Fibroblast of the conjunctiva (primary cell): Measurements from ENCODE around the gene SHISA6.

Source experiments
- DNase-seq: peaks from one replicate; pipeline ENCODE4 v3.0.0-alpha.2; 2010; ENCODE audit warnings: low read depth

SHISA6 gene

DNA sequence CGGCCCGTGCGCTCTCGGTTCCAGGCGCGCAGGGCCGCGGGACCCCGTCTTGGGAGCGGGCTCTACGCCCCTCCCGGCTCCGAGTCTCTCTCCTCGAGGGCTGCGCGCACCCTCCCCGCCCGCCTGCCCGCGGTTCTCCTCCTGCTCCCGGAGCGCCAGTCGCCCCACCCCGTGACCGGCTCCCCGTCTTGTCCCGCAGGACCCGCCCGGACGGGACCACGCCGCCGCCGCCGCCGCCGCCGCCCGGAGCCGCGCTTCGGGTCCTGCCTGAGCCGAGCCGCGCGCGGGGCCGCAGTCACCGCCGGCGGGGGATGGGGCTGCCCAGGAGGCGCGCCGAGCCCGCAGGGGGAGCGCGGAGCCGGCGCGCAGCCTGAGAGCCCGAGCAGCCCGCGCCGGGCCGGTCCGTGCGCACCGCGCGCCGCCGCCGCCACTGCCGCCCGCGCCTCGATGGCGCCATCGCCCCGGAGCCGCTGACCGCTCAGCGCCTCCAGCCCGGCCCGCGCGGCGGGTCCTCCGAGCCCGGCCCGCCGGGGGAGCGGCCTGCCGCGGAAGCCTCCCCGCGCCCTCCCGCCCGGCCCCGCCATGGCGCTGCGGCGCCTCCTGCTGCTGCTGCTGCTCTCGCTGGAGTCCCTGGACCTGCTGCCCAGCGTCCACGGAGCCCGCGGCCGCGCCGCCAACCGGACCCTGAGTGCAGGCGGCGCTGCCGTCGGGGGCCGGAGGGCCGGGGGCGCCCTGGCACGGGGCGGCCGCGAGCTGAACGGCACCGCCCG lies at the start of gene SHISA6:
SHISA6 (plus strand) TSS at position 373 of the 770 bp plus-strand sequence.
- no peak for DNase-seq

DNA sequence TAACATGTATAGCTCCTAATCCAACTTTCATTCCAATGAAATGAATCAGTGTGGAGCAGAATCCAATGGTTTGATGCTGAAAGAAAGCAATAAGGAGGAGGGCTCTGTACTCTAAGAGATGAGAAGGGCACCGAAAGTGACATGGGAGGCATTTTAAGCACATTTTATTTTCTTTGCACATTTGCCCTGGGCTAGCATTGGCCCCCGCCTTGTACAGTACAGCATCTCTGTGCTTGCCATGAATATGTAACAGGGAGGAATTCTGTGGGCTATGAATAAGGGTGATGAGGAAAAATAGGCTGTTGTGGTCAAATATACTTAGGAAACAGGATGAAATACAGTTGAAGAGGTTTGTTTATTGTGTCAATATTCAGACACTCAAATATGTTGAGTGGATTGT lies 45.2 kb upstream of the SHISA6 start:
- DNase-seq: no peak

DNA sequence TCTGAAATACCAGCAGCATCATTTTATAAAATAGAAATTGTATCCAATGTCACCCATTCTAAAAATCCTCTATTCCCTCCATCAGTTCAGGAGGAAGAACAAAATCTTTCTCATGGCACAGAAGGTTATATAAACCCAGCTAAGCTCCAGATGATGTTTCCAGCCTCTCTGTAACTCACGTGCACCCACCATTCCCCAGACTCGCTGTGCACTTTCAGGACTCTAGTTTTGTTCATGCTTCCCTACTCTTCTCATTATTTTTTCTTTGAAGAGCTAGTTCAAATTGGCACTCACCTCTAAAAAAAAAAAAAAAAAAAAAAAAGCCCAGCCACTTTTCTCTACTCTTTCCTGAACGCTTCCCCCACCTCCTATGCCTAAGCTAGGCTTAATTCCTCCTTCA lies 36.0 kb upstream of the SHISA6 start:
- no peak for DNase-seq

DNA sequence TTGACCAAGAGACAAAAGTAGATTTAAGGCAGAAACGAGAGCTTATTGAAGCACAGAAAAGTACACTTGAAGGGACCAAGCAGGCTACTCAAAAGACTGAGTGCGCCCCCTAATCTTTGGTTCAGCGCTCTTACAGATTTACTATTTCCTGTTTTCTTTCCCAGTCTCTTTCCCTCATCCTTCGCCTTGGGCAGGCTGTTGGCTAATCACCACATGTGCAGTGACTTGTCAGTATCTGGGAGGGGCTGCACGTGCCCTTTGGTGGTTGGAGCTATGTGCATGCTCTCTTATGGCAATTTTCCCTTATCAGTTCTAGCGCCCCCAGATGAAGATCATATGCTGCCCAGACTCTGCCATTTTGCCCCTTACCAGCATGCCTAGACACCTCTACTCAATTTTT lies 35.4 kb upstream of the SHISA6 start:
- DNase-seq: no peak

DNA sequence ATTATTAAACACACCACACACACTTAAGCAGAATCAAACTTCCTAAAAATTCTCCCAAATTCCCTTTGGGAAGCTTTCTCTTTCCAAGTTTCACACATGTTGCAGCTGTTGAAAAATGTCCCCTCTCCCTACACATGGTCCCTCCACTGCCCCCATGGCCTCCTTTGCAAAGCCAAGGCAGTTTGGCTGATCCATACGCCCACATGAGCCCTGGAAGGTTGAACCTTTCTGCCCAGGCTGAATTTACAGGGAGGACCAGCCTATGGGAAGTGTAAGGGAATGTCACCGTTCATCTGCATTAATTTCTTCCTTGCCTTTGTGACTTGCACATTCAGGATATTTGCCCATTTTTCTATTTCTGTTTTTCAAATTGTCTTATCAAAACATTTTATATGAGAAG lies 31.1 kb upstream of the SHISA6 start:
- no peak for DNase-seq

DNA sequence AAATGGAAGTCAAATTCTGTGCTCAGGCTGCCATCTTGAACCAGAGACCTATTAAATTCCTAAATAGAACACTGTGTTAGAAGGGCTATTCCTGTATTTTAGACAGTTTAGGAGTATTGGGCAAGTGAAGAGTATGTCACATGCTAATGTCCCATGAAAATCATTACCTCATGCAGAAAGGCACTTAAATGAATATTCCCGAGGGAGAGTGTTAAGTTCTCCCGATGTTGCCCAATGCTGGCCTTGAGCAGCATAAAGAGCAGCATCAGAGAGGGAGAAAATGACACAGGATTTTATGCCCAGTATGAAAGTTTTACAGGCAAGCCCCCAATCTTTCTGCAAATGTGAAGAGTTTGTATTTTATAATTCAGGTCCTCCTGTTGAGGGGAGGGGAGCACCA lies 28.2 kb upstream of the SHISA6 start:
- DNase-seq: no peak

DNA sequence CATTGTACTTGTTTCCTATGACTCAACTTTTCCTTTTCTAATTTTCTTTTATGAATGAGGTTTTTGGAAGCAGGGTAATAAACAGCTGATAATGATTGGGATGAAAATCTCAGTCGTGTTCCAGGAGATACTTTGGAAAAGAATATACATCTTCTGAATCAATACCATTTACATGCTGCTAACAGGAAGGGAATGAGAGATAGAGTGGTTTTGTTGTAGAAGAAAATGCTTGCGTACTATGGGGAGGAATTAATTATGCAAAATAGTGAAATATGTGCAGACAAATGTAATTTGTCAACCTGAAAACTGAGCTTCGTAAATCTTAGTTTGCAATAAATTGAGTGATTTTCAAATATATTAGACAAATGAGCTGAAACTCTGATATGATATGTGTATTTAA lies 24.0 kb upstream of the SHISA6 start:
- DNase-seq: no peak

DNA sequence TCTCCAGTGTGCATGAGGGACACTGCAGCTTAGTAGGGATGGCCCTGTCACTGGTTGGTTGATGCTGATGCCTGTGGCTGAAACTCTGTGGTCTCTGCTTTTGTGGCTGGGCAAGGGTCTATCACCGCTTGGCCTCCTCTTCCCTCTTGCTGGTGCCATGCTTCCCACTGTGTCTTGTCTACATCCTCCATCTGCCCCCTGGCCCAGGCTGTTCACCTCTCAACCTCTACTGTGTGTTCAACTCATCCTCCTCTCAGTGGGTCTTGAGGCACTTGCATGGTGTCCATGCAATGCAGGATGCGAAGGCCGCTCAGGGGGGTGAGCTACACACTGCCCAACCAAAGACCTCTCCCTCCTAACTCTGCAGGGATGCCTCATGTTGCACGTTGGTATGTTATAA lies 19.8 kb upstream of the SHISA6 start:
- DNase-seq: no peak

DNA sequence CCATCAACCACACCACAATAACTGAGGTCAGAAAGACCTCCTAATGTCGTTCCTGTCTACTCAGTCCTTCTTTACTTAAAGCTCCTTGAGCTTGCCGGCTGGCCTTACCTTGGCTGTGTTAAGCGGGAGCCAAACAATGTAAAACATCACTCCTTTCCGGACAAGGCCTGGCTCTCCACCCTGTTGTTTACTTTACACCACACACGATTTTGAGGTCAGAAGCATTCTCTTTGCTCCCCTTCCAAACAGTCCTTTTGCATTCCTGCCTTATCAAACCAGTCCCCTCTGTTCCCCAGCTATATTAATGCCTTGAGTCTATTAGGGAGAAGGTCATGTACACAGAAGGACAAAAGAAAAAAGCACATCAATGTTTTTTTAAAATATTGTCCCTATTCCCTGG lies 19.3 kb upstream of the SHISA6 start:
- no peak for DNase-seq

DNA sequence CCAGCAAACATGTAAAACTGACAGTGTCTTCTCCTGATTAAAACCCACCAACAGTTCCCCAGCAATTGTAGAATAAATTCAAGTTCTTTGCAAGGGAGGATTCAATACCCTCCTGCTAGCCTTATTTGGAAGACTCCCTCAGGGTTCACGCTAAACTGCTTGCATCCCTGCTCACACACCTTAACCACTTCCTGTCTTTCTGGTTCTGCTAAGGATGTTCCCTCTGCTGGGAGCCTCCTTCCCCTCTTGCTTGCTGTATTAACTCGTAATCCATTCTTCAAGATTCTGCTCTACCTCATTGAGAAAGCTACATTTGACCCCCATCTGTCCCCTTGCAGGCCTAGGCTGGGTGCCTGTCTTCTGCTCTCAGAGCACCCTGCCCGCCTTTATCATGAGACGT lies 2.3 kb upstream of the SHISA6 start:
- no peak for DNase-seq

DNA sequence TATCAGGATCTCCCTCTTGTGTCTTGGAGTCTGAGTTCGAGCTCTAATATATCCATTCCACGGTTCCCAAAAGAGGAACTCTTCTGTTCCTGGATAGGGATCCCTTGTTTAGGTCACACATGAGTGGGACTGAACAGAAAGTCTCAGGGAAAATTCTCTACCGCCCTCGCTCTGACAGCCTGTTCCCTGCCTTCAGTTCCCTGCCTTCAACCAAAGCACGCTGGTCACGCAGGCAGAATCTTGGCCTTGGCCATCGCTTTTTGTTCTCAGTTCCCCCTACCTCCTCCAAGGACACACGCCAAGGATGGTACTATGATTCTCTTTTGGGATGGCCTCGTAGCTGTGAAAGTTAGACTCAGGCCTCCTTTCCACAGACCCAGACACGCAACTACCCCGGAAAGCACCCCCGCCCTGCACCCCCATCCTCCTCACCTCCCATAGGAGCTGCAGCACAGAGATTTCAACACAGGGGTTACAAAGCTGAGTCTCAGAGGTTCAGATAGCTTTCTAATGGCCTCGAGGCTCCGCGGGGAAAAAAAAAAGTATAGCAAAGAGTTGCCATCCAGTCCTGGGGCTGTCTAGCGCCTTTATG lies 1.5 kb upstream of the SHISA6 start:
- no peak for DNase-seq

DNA sequence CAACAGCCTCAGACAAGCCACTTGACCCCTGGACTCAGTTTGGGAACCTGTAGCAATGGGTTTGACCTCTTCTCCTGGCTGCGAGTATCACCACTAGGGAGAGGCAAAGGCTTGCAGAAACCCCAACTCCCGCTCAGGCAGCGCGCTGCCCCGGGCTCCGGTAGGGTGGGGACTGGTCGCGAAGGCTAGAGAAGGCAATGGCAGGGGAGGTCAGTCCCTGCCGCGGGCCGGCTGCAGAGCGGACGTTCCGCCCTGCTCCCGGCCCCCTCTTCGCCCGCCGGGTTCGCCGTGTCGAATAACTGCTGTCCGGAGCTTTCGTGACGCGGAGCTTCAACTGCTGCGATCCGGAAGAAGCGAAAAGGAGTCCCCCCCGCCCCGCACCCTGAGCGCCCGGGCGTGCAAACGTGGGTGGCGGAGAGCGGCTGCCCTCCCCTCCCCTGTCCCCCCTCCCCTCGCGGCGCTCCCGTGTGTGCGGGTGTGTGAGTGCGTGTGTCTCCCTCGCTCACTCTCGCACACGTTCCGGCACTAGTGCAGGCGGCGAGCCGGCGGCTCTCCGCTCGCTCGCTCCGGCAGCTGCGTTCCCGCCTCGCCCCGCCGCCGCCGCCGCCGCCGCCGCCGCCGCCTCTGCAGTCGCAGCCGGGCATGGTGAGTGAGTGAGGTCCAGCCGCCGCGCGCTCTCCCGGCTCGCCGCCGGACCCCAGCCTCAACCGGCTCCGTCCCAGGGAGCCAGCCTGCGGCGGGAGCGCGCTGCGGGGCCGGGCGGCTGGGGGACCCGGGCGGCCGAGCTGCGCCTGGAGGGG lies 772 bp upstream of the SHISA6 start:
- DNase-seq: no peak

DNA sequence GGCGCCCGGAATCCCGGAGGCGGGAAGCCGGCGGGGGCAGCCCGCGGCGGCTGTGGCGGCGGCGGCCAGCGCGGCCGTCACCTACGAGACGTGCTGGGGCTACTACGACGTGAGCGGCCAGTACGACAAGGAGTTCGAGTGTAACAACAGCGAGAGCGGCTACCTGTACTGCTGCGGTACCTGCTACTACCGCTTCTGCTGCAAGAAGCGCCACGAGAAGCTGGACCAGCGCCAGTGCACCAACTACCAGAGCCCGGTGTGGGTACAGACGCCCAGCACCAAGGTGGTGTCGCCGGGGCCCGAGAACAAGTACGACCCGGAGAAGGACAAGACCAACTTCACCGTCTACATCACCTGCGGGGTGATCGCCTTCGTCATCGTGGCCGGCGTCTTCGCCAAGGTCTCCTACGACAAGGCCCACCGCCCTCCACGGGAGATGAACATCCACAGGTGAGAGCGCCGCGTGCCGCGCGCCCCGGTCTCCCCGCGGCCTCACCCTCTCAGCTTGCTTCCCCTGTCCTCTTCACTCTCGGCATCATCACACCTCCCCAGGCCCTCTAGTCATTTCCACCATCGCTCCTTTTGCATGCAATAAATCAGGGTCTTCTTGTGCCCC lies 706 bp downstream of the SHISA6 start:
- no peak for DNase-seq

DNA sequence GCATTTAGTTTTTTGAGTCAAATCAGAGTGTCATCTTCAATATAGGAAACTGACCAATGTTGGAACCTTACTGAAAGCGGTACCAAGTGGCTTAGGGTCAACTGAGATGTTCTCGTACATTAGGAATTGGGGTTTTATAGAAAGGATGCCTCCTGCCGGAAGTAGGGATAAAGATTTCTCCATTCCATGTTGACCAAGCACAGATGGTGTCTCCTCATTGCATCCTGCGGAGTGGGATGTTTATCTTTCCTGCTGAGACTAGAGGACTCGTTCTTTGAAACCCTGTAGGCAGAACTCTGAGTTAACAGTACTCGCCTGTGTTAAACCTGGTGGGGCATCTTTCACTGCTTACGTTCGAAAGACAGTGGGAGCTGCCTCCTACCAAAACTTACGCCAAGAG lies 1.4 kb downstream of the SHISA6 start:
- DNase-seq: no peak

DNA sequence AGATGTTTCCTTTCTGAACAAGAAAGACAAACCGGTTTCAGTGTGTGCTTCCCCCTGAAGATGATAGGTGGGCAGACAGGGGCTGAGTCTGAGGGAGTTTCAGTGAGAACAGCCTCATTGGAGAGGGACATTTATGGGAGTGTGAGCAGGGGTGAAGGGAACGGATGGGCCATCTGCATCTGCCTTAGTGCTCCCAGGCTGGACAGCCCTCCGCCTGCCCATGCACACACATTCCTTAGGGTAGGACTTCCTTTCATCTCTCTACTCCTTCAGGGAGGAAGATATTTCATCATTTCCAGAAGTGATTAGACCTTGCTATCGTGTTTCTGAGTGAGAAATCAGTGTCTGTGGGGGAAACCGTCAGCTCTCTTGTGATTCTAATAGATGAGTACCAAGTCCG lies 3.8 kb downstream of the SHISA6 start:
- no peak for DNase-seq

DNA sequence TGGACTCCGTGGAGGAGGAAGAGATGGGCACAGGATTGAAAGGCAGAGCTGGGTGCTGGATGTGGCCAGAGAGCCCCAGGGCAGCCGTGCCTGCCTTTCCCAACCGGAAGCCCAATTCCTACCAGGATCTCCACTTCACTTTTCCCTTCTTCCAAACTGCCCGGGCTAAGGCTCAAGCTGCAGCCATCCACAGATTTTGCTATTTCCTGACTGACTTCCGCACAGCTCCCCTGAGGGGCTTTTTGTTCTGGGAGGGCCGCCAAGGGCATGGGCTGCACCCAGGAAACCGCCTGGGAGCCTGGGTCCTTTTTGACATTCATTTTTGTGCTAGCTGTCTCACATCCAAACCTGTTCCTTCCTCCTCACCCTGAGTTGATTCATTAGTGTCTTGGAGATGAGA lies 4.2 kb downstream of the SHISA6 start:
- DNase-seq: no peak

DNA sequence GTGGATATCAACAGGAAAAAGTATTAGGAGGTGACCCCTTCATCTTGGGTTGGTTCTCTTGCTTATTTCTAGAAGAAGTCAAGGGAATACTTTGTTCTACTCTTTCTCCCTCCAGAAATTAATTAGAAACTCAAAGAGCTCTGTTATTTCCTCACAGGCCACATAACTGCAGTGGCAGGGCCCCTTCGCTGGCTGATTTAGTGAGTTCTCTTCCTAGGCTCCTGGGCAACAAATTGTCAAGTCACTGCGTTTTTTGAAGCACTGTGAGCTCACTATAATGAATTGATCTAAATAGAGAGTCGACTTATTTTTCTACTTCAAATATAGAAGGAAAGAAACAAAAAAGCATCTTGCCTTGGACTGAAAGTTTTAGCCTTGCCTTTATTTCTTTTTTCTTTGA lies 4.8 kb downstream of the SHISA6 start:
- DNase-seq: no peak

DNA sequence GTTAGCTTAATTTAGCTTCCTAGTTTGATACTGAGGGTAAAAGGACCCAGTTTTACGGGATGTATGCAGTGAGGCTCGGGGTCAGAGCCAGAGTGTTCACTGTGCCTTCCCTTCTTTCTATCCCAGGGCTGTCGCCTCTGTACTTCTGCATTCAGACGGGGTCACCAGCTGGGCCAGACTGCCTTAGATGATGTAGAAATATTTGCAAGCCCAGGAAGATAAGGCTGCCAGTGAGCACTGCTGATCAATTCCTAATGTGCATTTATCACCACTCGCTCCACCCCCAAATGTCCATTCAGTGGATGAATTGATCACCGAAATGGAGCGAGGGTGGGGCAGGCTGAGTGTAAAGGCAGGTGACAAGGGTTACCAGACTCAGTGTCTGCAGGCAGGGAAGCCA lies 9.1 kb downstream of the SHISA6 start:
- no peak for DNase-seq

DNA sequence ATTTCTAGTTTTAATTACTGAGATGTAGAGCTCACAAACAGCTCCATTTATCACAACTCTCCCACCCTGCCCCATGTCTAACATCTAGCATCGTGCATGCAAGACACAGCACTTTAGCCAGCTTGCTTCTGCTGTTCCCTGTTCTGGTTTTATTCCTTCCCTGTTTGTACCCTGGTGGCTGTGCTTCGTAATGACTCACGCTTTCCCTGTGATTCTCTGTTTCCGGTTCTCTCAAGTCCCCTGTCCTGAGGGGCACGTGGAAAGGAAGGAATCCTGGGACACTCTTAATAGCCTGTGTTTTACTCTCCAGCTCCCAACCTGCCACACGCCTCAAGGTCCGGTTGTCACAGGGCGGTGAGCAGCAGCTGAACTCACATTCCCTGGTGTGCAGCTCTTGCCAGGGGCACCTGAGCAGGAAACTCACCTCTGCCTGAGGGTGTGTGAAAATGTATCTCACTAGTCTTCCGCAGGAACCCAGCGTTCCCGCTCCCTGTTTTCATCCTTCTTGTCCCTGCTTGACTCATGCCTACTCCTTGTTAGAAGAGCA lies 10.6 kb downstream of the SHISA6 start:
- DNase-seq: no peak

DNA sequence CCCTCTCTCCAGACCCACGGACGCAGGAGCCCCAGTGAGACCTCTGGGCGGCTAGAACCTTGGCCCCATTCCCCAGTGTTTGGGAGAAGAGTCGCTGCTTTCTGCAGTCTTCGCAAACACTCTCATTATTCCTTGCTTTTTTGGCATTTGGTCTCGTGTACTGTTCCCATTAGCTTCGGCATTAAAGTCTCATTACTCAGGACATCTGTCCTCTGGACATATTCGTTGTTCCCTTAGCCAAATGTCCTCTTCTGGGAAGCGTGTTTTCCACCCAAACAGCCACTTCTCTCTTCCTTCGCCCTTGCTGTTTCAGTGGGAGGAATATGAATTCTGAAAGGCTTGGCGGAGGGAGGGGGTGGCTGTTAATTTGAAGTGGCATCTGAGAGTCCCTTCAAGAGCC lies 11.1 kb downstream of the SHISA6 start:
- DNase-seq: no peak

DNA sequence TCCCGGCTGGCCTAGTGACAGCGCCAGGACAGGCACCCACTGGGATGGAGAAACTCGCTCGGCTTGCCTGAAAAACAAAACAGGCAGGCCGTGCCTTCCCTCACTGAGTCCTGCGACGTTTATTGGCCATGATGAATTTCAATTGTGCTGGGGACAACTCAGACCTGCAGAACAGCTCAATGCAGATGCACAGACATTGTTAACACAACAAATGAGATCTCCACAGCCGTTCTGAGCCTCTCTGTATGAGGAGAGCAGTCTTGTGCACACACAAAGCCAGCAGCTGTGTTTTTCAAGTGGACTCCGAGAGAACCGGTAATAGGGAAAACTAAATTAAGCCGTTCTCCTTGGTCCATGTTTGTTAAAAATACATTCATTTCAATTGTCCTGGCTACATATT lies 15.9 kb downstream of the SHISA6 start:
- DNase-seq: no peak

DNA sequence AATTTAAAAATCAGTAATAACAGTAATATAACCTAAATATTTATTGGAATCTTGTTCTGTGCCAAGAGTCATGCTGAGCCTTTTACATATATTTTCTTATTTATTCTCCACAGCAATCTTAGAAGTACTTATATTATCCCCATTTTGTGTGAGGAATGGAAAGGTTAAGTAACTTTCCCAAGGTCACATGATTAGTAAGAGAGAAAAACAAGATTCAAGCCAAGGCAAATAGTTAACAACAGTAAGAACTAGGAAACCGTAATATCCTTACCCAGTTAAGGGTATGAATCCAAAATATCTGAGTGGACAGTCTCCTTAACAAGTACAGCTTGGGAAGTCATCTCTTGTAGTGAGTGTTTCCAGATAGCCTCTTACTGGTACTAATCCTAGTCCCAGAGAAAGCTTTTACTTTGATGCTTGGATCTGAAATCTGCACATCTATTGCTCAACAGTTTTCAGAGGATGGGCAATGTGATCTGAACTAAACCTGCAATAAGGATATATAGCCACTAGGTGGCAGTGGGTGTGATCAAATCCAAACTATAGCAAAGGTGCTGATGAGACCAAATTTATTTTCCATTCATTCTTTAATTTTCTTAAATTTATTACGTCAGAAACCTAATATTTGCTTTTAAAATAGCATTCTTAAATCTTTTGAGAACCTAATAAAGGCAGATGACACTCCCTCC lies 23.3 kb downstream of the SHISA6 start:
- DNase-seq: no peak
